ENCODE data around the gene SLX4IP.
A peak's percentile ranks its signal among the peaks of the same experiment; 100 is the strongest.

SLX4IP gene

DNA sequence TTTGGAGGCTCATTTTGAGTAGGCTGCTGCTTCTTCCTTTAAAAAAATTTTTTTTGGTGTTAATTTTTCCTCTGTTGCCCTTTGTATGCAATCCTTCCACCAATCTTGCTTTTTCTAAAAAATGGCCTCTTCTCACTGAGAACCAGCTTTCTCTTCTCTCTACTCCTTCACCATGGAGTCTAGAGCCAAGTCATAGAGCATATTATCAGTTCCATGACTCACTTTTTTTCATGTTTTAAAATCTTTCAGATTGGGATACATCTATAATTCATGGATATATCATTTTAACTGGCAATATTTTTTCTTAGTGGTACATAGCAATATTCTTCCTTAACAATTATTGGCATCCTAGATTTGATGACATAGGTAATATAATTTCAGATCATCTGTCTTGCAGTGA is 62.7 kb downstream of the SLX4IP start:
- no peak for DNase-seq

DNA sequence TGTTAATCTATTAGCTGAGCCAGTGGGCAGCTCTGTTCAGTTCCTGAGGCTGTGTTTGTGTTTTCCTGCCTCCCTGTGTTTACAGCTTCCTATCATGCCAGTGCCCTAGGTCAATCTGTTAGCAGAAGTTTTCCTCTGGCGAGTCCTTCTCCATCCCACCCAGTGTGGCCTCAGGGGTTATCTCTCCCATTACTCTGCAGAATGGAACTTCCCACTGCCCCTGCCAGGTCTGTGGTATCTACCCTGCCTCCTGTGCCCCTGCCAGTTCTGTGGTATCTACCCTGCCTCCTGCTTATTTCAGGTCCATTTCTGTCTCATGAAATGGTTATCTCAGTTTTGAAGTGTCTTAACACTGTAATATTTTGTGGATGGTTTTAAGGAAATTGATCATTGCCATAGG is 63.1 kb downstream of the SLX4IP start:
- no peak for DNase-seq

DNA sequence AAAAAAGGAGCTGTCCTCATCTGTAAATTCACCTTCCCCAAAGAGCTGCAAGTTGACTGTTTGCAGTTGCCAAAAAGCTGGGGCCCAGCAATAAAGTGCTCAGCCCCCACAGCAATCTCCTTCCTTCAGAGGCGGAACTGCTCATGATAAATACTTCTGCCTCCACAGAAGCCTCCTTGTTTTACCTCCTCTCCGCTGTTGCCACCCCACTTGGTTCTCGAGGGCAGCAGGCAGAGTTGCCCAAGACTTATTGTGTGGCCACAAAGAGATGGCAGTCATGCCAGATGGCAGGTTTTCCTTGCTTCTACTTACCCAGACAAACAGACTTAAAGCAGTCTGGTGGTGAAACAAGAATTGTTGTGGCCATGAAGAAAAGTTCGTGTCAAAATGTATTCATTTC is 66.3 kb downstream of the SLX4IP start:
- DNase-seq, result peak; percentile 79 to 80

DNA sequence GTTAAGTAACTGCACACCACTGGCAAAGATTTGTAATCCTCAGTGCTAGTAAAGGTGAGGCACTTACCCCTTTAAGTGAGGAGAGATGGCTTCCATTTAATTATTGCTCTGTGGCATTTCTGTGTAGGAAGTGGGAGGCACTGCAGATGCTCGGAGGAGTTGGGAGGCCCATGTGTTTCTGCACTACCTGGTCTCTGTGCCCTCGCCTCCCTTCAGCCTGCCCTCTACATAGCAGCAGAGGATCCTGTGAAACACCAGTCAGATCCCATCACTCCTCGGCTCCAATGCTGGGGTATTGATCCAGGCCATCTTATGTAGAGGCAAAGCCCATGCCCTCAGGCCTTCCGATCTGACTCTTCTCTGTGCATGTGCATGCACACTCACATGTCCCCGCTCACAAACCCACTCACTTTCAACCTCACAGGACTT is 67.0 kb downstream of the SLX4IP start:
- no peak for DNase-seq

GRCh38 chr20:10504608-10504993 is 69.5 kb downstream of the SLX4IP start:
- DNase-seq, result no peak

DNA sequence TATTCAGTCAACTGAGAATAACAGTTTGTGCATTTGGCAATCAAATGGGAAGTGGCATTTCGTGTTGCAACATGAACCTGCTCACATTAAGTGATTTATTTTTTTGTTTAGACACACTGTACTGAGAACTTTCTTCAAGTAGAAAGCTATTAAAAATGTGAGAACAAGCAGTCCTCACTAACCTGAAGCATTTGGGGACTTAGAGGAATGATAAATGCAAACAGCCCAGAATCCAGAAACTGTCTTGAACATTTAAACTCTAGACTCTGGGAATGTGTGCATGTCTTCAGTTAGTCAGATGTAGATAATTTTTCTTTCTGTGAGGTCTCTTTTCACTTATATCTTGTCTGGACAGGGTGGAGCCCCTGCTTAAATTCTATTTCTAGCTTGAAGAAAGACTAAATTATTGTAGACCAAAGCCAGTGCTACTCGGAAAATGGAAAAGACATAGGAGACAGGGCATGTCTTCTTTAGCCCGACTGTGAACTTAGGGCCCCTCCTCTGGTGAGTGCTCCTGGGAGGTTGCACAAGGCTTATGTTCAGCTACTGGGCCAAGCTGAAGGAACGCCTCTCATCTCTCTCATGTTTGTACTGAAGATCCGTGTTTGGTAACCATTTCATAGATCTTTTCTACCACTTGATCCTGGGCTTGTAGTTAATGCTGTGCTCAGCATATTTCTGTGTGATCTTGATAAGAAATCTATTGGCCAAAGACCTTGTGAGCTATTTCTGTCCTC is 70.1 kb downstream of the SLX4IP start:
- DNase-seq, result peak; percentile 78 to 87

GRCh38 chr20:10505827-10506226 is 70.7 kb downstream of the SLX4IP start:
- no peak for DNase-seq

DNA sequence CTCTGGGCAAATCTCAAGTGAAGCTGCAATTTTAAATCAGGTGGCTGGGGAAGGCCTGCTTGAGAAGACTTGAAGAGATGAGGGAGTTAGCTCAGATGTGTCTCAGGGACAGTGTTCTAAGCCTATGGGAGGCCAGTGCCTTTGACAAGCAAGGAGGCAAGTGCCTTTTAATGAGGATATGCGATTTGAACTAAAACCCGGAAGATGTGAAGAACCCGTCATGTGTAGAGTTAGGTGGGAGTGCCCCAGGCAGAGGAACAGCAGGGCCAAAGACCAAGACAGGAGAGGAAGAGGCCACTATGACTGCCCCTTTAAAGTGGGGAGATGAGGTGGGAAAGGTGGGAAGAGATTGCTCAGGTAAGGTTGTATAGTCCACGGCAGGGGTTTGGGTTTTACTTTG is 71.9 kb downstream of the SLX4IP start:
- DNase-seq, result no peak

DNA sequence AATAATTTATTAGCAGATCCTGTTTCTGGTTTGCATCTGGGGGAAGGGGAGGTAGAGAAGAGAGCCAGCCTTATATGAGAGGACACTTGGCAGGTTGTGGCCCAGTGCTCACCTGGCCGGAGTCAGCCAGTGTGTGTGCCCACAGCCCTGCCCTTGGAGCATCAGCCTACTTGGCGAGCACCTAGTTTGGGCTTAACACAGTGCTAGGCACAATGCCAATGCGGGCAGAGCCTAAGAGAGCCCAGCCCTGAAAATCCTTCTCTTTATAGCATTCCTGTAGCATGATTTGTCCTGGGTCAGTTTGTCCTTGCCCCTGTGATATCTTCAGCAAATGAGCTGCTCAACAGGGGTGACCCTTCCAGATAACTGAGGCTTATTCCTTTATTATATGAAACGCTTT is 73.0 kb downstream of the SLX4IP start:
- DNase-seq, result no peak

DNA sequence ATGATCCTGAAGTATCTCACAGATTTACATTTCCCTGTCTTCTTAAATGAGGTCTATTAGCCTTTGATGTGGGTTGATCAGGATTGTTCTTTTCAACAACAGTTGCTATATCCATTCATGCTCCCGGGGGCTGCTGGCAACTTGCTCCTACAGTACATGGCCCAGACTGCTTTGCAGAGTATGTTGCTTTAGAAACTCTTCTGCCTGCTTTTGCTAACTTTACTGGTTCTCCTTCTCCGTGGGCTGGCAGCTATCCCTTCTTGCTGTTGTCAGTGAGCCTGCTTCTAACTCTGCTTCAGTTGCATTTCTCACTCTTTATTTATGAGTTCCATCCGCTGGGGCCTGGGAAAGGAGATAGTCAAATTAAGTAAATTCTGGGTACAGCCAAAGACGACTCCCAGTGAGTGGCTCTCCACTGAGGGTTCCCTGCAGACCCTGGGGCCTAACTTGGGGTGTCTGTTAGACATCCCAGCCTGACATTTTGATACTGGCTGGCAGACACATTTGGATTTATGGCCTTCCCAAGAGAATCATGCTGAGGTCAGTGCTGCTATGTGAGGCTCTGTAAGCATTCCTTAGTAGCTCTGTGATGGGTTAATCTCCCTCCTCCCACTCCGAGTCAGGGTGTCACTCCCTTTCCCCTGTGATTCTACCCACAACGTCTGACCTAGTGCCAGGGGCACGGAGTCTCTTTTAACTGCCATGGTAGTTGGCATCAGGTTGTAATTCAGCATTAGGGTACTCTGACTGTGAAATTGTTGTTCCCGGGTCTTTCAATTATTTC is 73.6 kb downstream of the SLX4IP start:
- DNase-seq, result peak in 1 of 2 donors; percentile 40

DNA sequence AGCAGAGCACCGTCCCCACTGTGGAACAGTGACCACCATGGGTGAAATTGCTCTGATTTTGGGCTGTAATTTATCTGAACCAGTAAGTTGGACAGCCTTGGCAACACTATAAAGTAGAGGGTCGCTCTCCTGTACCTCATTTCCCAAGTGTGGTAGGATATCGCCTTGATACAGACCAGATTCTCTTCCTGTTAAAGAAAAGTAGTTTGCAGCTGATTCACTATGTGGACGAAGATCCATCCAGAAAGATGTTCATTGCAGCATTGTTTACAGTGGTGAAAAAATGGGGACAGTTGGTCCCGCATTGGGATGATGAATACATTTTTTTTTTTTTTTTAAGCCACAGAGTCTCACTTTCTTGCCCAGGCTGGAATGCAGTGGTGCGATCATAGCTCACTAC is 74.3 kb downstream of the SLX4IP start:
- no peak for DNase-seq

DNA sequence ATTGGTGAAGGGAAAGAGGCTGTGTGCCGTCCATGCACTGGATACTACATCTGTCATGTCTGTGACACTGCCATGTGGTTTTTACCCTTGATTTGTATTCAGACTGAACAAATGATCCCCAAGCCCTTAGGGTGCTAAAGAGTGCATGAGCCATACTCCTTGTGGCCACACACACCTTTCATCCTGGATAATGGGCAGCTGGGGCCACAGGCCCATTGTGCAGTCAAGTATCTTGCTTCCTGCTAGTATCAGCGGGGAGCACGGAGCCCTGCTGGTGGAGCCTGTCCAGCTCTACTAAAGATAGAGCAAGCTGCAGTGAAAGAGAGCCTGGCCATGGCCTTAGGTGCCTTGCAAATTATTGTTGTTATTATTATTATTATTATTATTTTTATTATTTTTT is 75.1 kb downstream of the SLX4IP start:
- no peak for DNase-seq

DNA sequence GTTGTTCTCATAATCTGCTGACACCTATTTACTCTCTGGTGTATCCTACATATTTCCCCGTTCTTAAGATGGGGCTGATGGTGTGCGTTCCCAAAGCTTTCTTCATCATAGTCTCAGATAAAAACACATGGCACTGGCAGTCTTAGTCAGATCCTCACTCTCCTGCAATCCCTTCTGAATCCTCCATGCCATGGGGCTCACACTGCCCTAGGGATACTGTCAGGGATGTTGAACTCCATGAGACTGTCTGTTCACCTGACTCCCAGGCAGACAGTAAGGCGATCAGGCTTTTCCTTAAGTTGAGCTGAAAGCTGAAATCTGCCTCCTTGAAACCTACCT is 76.0 kb downstream of the SLX4IP start:
- DNase-seq, result no peak

GRCh38 chr20:10511509-10512251 is 76.6 kb downstream of the SLX4IP start:
- peak; percentile 88 to 91 for DNase-seq

DNA sequence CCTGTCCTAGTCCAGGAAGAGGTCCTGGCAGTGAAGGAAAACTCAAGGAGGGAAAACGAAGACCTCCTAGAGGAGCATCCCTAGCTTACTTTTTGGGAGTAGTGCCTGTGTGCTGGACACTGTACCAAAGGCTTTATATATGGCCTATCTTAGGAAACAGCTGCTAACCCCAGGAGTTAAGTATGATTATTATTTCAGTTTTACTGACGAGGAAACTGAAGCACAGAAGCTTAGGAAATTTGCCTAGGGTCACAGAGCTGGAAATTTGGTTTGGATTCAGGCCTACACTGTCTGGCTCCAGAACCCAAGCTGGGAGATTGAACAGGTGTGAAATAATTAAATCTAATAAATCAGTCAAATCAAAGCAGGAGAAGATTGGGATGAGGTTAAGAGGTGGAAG is 78.0 kb downstream of the SLX4IP start:
- DNase-seq, result no peak

DNA sequence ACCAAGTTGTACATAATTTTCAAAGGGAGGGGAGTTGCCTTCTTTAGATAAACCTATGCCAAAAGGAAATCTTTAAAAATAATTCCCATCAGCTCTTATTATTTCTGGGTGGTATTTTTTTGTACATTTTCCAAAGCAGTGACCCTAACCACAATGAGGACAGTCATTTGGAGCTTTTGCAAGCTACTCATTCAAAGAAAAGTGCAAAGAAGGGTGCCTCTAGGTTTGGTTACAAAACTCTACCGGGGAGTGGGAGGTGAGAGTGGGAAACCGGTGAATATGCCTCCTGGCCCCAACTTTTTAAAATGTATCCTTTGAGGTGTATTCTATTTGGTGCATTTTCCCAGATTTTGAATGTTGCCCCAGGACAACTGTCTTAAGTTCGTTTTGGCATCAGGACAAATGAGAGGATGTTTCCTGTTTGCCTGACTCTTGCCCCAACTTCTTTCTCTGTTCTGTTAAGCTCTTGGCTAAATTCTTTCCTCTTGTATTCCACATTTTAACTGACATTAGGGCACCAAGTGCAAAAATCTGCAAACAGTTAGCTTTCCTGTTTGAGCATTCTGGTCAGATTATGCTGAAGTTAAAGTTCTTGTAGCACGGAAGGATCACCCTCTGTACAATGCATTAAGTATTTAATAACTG is 78.9 kb downstream of the SLX4IP start:
- no peak for DNase-seq

GRCh38 chr20:10516529-10516928 is 81.4 kb downstream of the SLX4IP start:
- no peak for DNase-seq

- DNase-seq, result no peak
Observed at GRCh38 chr20:10519361-10520046, 84.4 kb downstream of the SLX4IP start.

GRCh38 chr20:10520528-10520927 is 85.4 kb downstream of the SLX4IP start:
- DNase-seq, result no peak

DNA sequence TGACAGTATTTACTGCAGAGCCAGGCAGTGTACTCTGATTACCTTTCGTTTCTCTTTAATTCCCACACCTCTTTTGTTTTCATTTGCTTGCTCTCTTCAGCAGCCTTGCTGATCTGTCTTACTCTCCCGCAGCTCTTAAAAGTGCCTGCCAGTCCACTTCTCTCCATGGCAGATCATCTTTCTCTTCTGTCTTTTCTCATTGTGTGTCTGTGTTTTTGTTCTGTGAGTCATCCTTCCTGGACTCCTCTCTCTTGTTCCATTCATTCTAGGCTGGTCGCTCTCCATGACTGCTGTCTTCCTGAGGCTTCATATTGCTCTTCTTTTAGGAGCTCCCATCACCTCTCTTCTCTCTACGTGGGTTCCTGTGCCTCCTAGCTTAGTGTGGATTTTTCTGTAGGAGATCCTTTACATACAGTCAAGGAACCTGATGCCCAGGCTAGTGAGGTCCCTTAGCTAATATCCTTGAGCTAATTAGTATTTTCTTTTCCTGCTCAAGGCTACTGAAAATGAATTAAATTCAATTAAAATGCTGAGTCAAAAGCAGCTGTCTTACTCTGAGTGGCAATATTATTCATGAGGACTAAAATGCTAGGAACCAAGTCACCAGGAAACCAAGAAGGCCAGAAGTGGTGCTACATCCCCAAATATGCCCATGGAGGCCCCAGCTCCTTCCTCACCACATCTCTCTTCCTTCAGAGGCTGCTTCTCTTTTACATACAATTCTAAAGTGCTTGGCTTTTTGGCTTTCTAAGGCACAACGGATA is 86.1 kb downstream of the SLX4IP start:
- no peak for DNase-seq

- no peak for DNase-seq
Observed at GRCh38 chr20:10521836-10522235, 86.7 kb downstream of the SLX4IP start.

DNA sequence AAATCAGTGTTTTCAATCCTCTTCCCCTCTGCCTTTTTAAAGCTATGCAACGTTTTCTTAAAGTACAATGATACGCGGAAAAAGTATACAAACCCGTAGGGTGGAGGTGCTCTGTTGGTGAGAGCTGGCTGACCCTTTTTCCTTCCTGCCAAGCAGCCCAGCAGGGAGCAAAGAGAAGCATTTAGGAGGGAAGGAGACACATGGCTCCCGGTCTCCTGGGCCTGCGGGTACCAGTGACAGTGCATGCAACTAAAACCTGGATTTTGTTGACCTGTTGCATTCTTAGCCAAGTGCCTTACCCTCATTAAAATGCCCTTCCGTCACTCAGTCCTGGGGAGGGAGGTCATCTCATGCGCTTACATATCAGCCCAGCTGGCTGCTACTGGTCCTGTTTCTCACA is 87.2 kb downstream of the SLX4IP start:
- DNase-seq, result no peak

All from inflammatory macrophage (primary cell).